H1 (cell line): Measurements from ENCODE around the gene TMPRSS11B. TPM values are rescaled to one million over a fixed set of nuclear protein-coding genes. Genes with fewer than 3 reads are reported as not detected.

Experiments
- CHD1 ChIP-seq: IDR thresholded peaks from 2 replicates; pipeline ENCODE4 v1.6.1; 2012; ENCODE audit warnings: low read depth, low read length, improper control_type of control experiment
- CHD7 ChIP-seq: fragments of 300-600 bp; sonication (generic); IDR thresholded peaks from 2 replicates; pipeline ENCODE4 v1.7.1; 2012; ENCODE audit warnings: low read length, moderate library complexity, mild to moderate bottlenecking, inconsistent platforms; ENCODE audit not compliant: insufficient replicate concordance
- EP300 ChIP-seq, 2 experiments: IDR thresholded peaks; 1 replicate in 1 of 2; 2 replicates in 1 of 2; pipeline ENCODE4 v1.6.1; 2011 to 2012; ENCODE audit warnings: low read depth in 2 of 2, low read length in 2 of 2, mild to moderate bottlenecking in 2 of 2, borderline replicate concordance in 1 of 2, inconsistent platforms in 1 of 2, moderate library complexity in 1 of 2
- GTF2F1 ChIP-seq: IDR thresholded peaks from 2 replicates; pipeline ENCODE4 v1.6.1; 2012; ENCODE audit warnings: low read depth, low read length, improper control_type of control experiment, borderline replicate concordance
- NANOG ChIP-seq: IDR thresholded peaks from 2 replicates; pipeline ENCODE4 v1.6.1; 2011; ENCODE audit warnings: low read length, low read depth, mild to moderate bottlenecking, inconsistent platforms; ENCODE audit not compliant: insufficient read depth, poor library complexity, severe bottlenecking
- RXRA ChIP-seq: IDR thresholded peaks from 2 replicates; pipeline ENCODE4 v1.6.1; 2011; ENCODE audit warnings: low read depth, mild to moderate bottlenecking, low read length, moderate library complexity; ENCODE audit not compliant: insufficient read depth
- SAP30 ChIP-seq: fragments of 300-600 bp; sonication (generic); IDR thresholded peaks from 2 replicates; pipeline ENCODE4 v1.7.1; 2012; ENCODE audit warnings: low read length, moderate library complexity, mild to moderate bottlenecking, inconsistent platforms; ENCODE audit not compliant: insufficient read depth, insufficient replicate concordance
- TAF7 ChIP-seq: optimal IDR thresholded peaks from 2 replicates; pipeline ENCODE3; 2011; ENCODE audit warnings: low read depth, mild to moderate bottlenecking, inconsistent platforms, low read length, moderate library complexity, borderline replicate concordance
- TEAD4 ChIP-seq: IDR thresholded peaks from 2 replicates; pipeline ENCODE4 v1.6.1; 2012; ENCODE audit warnings: low read depth, low read length, inconsistent platforms, mixed read lengths
- ZNF274 ChIP-seq: IDR thresholded peaks from 2 replicates; pipeline ENCODE4 v1.7.0; 2012; ENCODE audit warnings: low read length, borderline replicate concordance; ENCODE audit errors: extremely low read depth
- polyA plus RNA-seq, 7 experiments: library from polyadenylated mRNA; depleted of rRNA in 3 of 7; stranded (reverse) in 5 of 7; unstranded in 2 of 7; fragments of >200 nt in 5 of 7; fragments of 200-250 nt in 2 of 7; gene quantifications; 1 replicate in 5 of 7; 2 replicates in 1 of 7; 4 replicates in 1 of 7; pipeline versions ENCODE4 v1.2.1 to v1.2.3, GENCODE V29; 2011 to 2013; ENCODE audit warnings: missing spikeins in 2 of 7, mixed read lengths in 2 of 7
- total RNA-seq: library from RNA; stranded (reverse); fragmentation: NEBNext Ultra II Directional; extraction: Animal tissue kit (Norgen Biotek cat#: 25700); gene quantifications from 2 replicates; pipeline ENCODE4 v1.2.1, GENCODE V29; 2021

The TMPRSS11B gene
- total and polyA plus RNA-seq, 2 of the 8 experiments (the other 6 are each of a cell fraction or from before 2014, with no cell fraction given), result not detected

DNA sequence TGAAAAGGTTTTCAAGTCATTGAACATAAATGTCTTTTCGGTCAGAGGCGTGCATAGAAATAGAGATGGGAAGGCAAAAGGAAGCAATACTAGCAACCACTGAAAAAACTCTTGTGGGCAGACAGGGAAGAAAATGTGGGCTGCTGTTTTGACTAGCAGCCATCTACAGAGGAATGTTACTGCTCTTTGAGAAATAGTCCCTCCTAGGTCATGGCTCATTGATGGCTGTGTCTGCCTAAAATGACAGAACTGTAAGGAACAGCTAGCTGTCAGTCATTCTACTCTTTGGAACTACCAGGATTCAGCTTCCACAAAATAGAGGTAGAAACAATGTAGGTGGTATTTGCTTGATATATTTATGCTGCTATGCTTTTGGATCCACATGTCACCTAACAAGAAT lies 26.9 kb upstream of the TMPRSS11B start (continued):
- TF ChIP-seq CHD7 (no peak), NANOG (no peak), GTF2F1 (no peak), TAF7 (no peak), EP300 (IDR thresholded peaks at IDR 0.05; ENCODE audit: borderline replicate concordance in 1 of 2, low read depth in 2 of 2, low read length in 2 of 2) (no peak), TEAD4 (0 out of 2 replicates have a peak, but pooled peaks have one; percentile 34), CHD1 (no peak), SAP30 (no peak), RXRA (no peak), ZNF274 (no peak)
